Karpas-422 (cell line): ENCODE results near the gene CHM. TPM values are rescaled to one million over a fixed set of nuclear protein-coding genes. Genes with fewer than 3 reads are reported as not detected.
"Not testable (repeated sequence)": the region's sequence is repeated elsewhere in the genome, so short reads cannot be mapped to it uniquely, and the experiment has no call there.

Experiments used
- DNase-seq: peaks from one replicate; pipeline ENCODE4 v3.0.0-alpha.2; 2015
- H2AFZ ChIP-seq: fragments of 200-600 bp; sonication (generic); 2 replicates; pipeline ENCODE4 v1.6.1; 2014; ENCODE audit warnings: antibody characterized with exemption, low read length, mixed read lengths
- H3K27ac ChIP-seq: fragments of 200-600 bp; sonication (generic); 2 replicates; pipeline ENCODE4 v1.5.1; 2014; ENCODE audit warnings: mild to moderate bottlenecking, low read length, moderate library complexity
- H3K27me3 ChIP-seq: fragments of 200-600 bp; sonication (generic); 2 replicates; pipeline ENCODE4 v1.6.1; 2014; ENCODE audit warnings: low read length, mixed read lengths
- H3K36me3 ChIP-seq: fragments of 200-600 bp; sonication (generic); 2 replicates; pipeline ENCODE4 v1.6.1; 2014; ENCODE audit warnings: low read length, mixed read lengths; ENCODE audit not compliant: insufficient read depth
- H3K4me1 ChIP-seq: fragments of 200-600 bp; sonication (generic); 2 replicates; pipeline ENCODE4 v1.6.1; 2014; ENCODE audit warnings: mild to moderate bottlenecking, low read length, mixed read lengths
- H3K4me2 ChIP-seq: fragments of 200-600 bp; sonication (generic); 2 replicates; pipeline ENCODE4 v1.6.1; 2014; ENCODE audit warnings: low read length, low read depth, mild to moderate bottlenecking; ENCODE audit not compliant: poor library complexity, severe bottlenecking
- H3K4me3 ChIP-seq: fragments of 200-600 bp; sonication (generic); 2 replicates; pipeline ENCODE4 v1.5.1; 2014; ENCODE audit warnings: mild to moderate bottlenecking, antibody characterized with exemption, low read length, mixed read lengths
- H3K79me2 ChIP-seq: fragments of 200-600 bp; sonication (generic); 2 replicates; pipeline ENCODE4 v1.6.1; 2014; ENCODE audit warnings: mild to moderate bottlenecking, low read length, mixed read lengths
- H3K9ac ChIP-seq: fragments of 200-600 bp; sonication (generic); 2 replicates; pipeline ENCODE4 v1.6.0; 2014; ENCODE audit warnings: low read length
- H3K9me2 ChIP-seq: fragments of 200-600 bp; sonication (generic), shearing (Covaris generic); replicated peaks from 2 replicates; pipeline ENCODE4 v1.6.0; 2014; ENCODE audit warnings: mild to moderate bottlenecking, low read length, moderate library complexity; ENCODE audit not compliant: insufficient read depth
- H3K9me3 ChIP-seq: fragments of 300-700, 200-600 bp; sonication (generic); 2 replicates; pipeline ENCODE4 v1.6.1; 2014; ENCODE audit warnings: low read length, mixed read lengths
- H4K20me1 ChIP-seq: fragments of 200-600 bp; sonication (generic); 2 replicates; pipeline ENCODE4 v1.6.1; 2014; ENCODE audit warnings: mild to moderate bottlenecking, antibody characterized with exemption, low read length, low read depth; ENCODE audit not compliant: insufficient read depth
- total RNA-seq: library from RNA; depleted of rRNA; stranded (reverse); fragments of >200 nt; shearing (Covaris generic); gene quantifications from 2 replicates; pipeline ENCODE4 v1.2.3, GENCODE V29; 2014; ENCODE audit warnings: low replicate concordance

CHM gene
- total RNA-seq, 1 experiment from 2014 or later: 37.0 TPM

- H2AFZ ChIP-seq: no peak overlapping the region
- H4K20me1 ChIP-seq: no peaks in the 10 kb centered on the region
- peaks cover under 1% of the 10 kb centered on the region; the same call in 1 of the 2 replicates for H3K36me3 ChIP-seq
- no peaks in the 10 kb centered on the region for H3K79me2 ChIP-seq
- no peaks in the 10 kb centered on the region for H3K9me2 ChIP-seq
- no peak for DNase-seq
- no peak overlapping the region for H3K4me3 ChIP-seq
- H3K27ac ChIP-seq: no peak overlapping the region
- no peaks in the 10 kb centered on the region for H3K9me3 ChIP-seq
- H3K4me2 ChIP-seq: no peak overlapping the region
- peaks cover 1% of the 10 kb centered on the region for H3K4me1 ChIP-seq
- H3K27me3 ChIP-seq: no peaks in the 10 kb centered on the region
- no peak overlapping the region for H3K9ac ChIP-seq
Observed at GRCh38 chrX:85963736-85964135, 83.6 kb downstream of the CHM start.

GRCh38 chrX:85955510-85955909, 91.8 kb downstream of the CHM start:
- DNase-seq: no peak
- Histone ChIP-seq H3K9me2 (no peaks in the 10 kb centered on the region), H3K27ac (no peak overlapping the region), H3K4me2 (no peak overlapping the region), H3K36me3 (peaks cover 37% of the 10 kb centered on the region; the same call in 1 of the 2 replicates), H3K4me3 (no peak overlapping the region), H2AFZ (no peak overlapping the region), H3K27me3 (no peaks in the 10 kb centered on the region), H4K20me1 (no peaks in the 10 kb centered on the region), H3K9ac (no peak overlapping the region), H3K79me2 (peaks cover 7% of the 10 kb centered on the region), H3K4me1 (no peaks in the 10 kb centered on the region), H3K9me3 (no peaks in the 10 kb centered on the region)

- not testable (repeated sequence) for H3K27ac ChIP-seq, H3K27me3 ChIP-seq, H2AFZ ChIP-seq, H3K9ac ChIP-seq, H4K20me1 ChIP-seq, H3K9me2 ChIP-seq, DNase-seq, H3K4me3 ChIP-seq, H3K4me2 ChIP-seq, H3K4me1 ChIP-seq
- peaks cover 45% of the 10 kb centered on the region for H3K36me3 ChIP-seq
- peaks cover 16% of the 10 kb centered on the region; the same call in 1 of the 2 replicates for H3K9me3 ChIP-seq
- H3K79me2 ChIP-seq: peaks cover 11% of the 10 kb centered on the region; the same call in 1 of the 2 replicates
Observed at GRCh38 chrX:85944751-85945150, 102.6 kb downstream of the CHM start.

- no peak for DNase-seq
- Histone ChIP-seq H3K4me3 (no peak overlapping the region), H4K20me1 (no peaks in the 10 kb centered on the region), H3K27ac (no peak overlapping the region), H3K9me2 (no peaks in the 10 kb centered on the region), H3K9ac (no peak overlapping the region), H3K36me3 (peaks cover 17% of the 10 kb centered on the region), H3K9me3 (peaks cover 7% of the 10 kb centered on the region; the same call in 1 of the 2 replicates), H3K4me2 (no peak overlapping the region), H3K4me1 (peaks cover 9% of the 10 kb centered on the region), H3K27me3 (no peaks in the 10 kb centered on the region), H2AFZ (no peak overlapping the region), H3K79me2 (peaks cover 14% of the 10 kb centered on the region; the same call in 1 of the 2 replicates)
Observed at GRCh38 chrX:85941275-85941674, 106.1 kb downstream of the CHM start.

- not testable (repeated sequence) for H3K9ac ChIP-seq, H3K9me3 ChIP-seq, H3K4me3 ChIP-seq, H3K27me3 ChIP-seq, H4K20me1 ChIP-seq, H3K4me2 ChIP-seq, H3K9me2 ChIP-seq, DNase-seq, H2AFZ ChIP-seq, H3K4me1 ChIP-seq, H3K27ac ChIP-seq
- H3K36me3 ChIP-seq: peaks cover 10% of the 10 kb centered on the region; the same call in 1 of the 2 replicates
- H3K79me2 ChIP-seq: peaks cover 21% of the 10 kb centered on the region
Observed at GRCh38 chrX:85939942-85940341, 107.4 kb downstream of the CHM start.

GRCh38 chrX:85934399-85934798, 113.0 kb downstream of the CHM start:
- not testable (repeated sequence) for H3K27me3 ChIP-seq, H4K20me1 ChIP-seq, H3K4me2 ChIP-seq, H3K9ac ChIP-seq, H3K9me2 ChIP-seq, H3K9me3 ChIP-seq, H2AFZ ChIP-seq, H3K4me1 ChIP-seq, H3K36me3 ChIP-seq, DNase-seq, H3K27ac ChIP-seq, H3K4me3 ChIP-seq
- H3K79me2 ChIP-seq: peaks cover 28% of the 10 kb centered on the region

- Histone ChIP-seq H3K9me3 (no peaks in the 10 kb centered on the region), H2AFZ (no peak overlapping the region), H3K9me2 (no peaks in the 10 kb centered on the region), H3K27ac (no peak overlapping the region), H3K4me3 (no peak overlapping the region), H3K36me3 (peaks cover 3% of the 10 kb centered on the region; the same call in 1 of the 2 replicates), H3K4me2 (no peak overlapping the region), H3K9ac (no peak overlapping the region), H3K79me2 (peaks cover 31% of the 10 kb centered on the region), H4K20me1 (no peaks in the 10 kb centered on the region), H3K27me3 (no peaks in the 10 kb centered on the region), H3K4me1 (no peaks in the 10 kb centered on the region)
- no peak for DNase-seq
Observed at GRCh38 chrX:85930099-85930498, 117.3 kb downstream of the CHM start.

- H3K4me1 ChIP-seq: no peaks in the 10 kb centered on the region
- DNase-seq: no peak
- no peak overlapping the region for H2AFZ ChIP-seq
- no peak overlapping the region for H3K9ac ChIP-seq
- no peaks in the 10 kb centered on the region for H3K9me2 ChIP-seq
- no peak overlapping the region for H3K4me2 ChIP-seq
- no peak overlapping the region for H3K4me3 ChIP-seq
- H3K36me3 ChIP-seq: no peaks in the 10 kb centered on the region
- peaks cover 39% of the 10 kb centered on the region for H3K79me2 ChIP-seq
- no peaks in the 10 kb centered on the region for H4K20me1 ChIP-seq
- no peaks in the 10 kb centered on the region for H3K27me3 ChIP-seq
- H3K27ac ChIP-seq: no peak overlapping the region
- no peaks in the 10 kb centered on the region for H3K9me3 ChIP-seq
Observed at GRCh38 chrX:85928606-85929005, 118.8 kb downstream of the CHM start.

- Histone ChIP-seq H3K4me3 (no peak overlapping the region), H3K9ac (no peak overlapping the region), H3K4me1 (no peaks in the 10 kb centered on the region)
Observed at GRCh38 chrX:85927740-85928139, 119.6 kb downstream of the CHM start.

More at GRCh38 chrX:85927740-85928139, 119.6 kb downstream of the CHM start:
- Histone ChIP-seq H3K79me2 (peaks cover 37% of the 10 kb centered on the region), H3K27ac (no peak overlapping the region), H3K9me2 (no peaks in the 10 kb centered on the region), H3K9me3 (no peaks in the 10 kb centered on the region), H3K4me2 (no peak overlapping the region), H4K20me1 (no peaks in the 10 kb centered on the region), H3K27me3 (no peaks in the 10 kb centered on the region), H3K36me3 (no peaks in the 10 kb centered on the region), H2AFZ (no peak overlapping the region)
- DNase-seq: no peak
